Measurements from ENCODE around the gene IRF2BP2.

Gene IRF2BP2

GRCh38 chr1:234612352-234613127 lies 2.6 kb upstream of the IRF2BP2 start:
- DNase-seq, result peak; percentile 97

GRCh38 chr1:234611847-234612351 lies 1.9 kb upstream of the IRF2BP2 start:
- no peak for DNase-seq

- DNase-seq, result peak; percentile 94
Measured at GRCh38 chr1:234611225-234611846, 1.4 kb upstream of the IRF2BP2 start.

- peak; percentile 83 for DNase-seq
Measured at GRCh38 chr1:234610666-234611224, 767 bp upstream of the IRF2BP2 start.

GRCh38 chr1:234609691-234610042 lies 311 bp downstream of the IRF2BP2 start:
- DNase-seq, result no peak

GRCh38 chr1:234608911-234609690 lies 877 bp downstream of the IRF2BP2 start:
- DNase-seq, result no peak

GRCh38 chr1:234608025-234608910 lies 1.7 kb downstream of the IRF2BP2 start:
- no peak for DNase-seq

- DNase-seq, result peak; percentile 81
Measured at GRCh38 chr1:234607109-234608024, 2.6 kb downstream of the IRF2BP2 start.

- no peak for DNase-seq
Measured at GRCh38 chr1:234606784-234607108, 3.2 kb downstream of the IRF2BP2 start.

GRCh38 chr1:234605983-234606783 lies 3.8 kb downstream of the IRF2BP2 start:
- no peak for DNase-seq

GRCh38 chr1:234605399-234605982 lies 4.5 kb downstream of the IRF2BP2 start:
- no peak for DNase-seq

GRCh38 chr1:234604495-234605398 lies 5.2 kb downstream of the IRF2BP2 start:
- no peak for DNase-seq

GRCh38 chr1:234603221-234604204 lies 6.5 kb downstream of the IRF2BP2 start:
- no peak for DNase-seq

GRCh38 chr1:234602334-234603220 lies 7.4 kb downstream of the IRF2BP2 start:
- no peak for DNase-seq

- no peak for DNase-seq
Measured at GRCh38 chr1:234601301-234602017, 8.5 kb downstream of the IRF2BP2 start.
